Thymus (tissue), 11 donors: ENCODE results near the gene BFSP2. TPM values are rescaled to one million over a fixed set of nuclear protein-coding genes. Genes with fewer than 3 reads are reported as not detected.
"Not testable (repeated sequence)": the region's sequence is repeated elsewhere in the genome, so short reads cannot be mapped to it uniquely, and the experiment has no call there.

Experiments used
- DNase-seq, 9 donors: peaks; one replicate each; pipeline ENCODE4 v3.0.0-alpha.2; 2013; ENCODE audit warnings: low spot score in 9 of 9, low read depth in 6 of 9, missing footprints in 1 of 9
- H3K27ac ChIP-seq, 2 donors: one replicate each; pipeline ENCODE4 v1.5.1; 2013; ENCODE audit warnings: control low read depth in 1 of 2, low read depth in 1 of 2, low read length in 1 of 2, mild to moderate bottlenecking in 1 of 2, moderate library complexity in 1 of 2
- H3K27me3 ChIP-seq, 2 donors: one replicate each; pipeline ENCODE4 v1.5.1; 2013; ENCODE audit warnings: low read length in 1 of 2; ENCODE audit not compliant: control insufficient read depth in 2 of 2, insufficient read depth in 1 of 2
- H3K36me3 ChIP-seq, 2 donors: one replicate each; pipeline ENCODE4 v1.5.1; 2013; ENCODE audit warnings: low read length in 1 of 2, mild to moderate bottlenecking in 1 of 2, moderate library complexity in 1 of 2; ENCODE audit not compliant: control insufficient read depth in 2 of 2, insufficient read depth in 2 of 2
- H3K4me1 ChIP-seq, 2 donors: one replicate each; pipeline ENCODE4 v1.5.1; 2013; ENCODE audit warnings: low read length in 2 of 2; ENCODE audit not compliant: control insufficient read depth in 2 of 2, insufficient read depth in 2 of 2
- H3K4me3 ChIP-seq, 2 donors: one replicate each; pipeline ENCODE4 v1.5.1; 2013; ENCODE audit warnings: low read length in 2 of 2, control low read depth in 1 of 2, mild to moderate bottlenecking in 1 of 2
- H3K9me3 ChIP-seq, 2 donors: one replicate each; pipeline ENCODE4 v1.5.1; 2013; ENCODE audit warnings: low read length in 1 of 2, mild to moderate bottlenecking in 1 of 2; ENCODE audit not compliant: control insufficient read depth in 2 of 2, insufficient read depth in 1 of 2
- WGBS: extraction: QIAGEN DNeasy Blood & Tissue Kit; methylation state at CpG from one replicate; pipeline ENCODE4 v1.1.7; 2013; 5-methylcytosine and 5-hydroxymethylcytosine counted together
- polyA plus RNA-seq: library from polyadenylated mRNA; stranded (reverse); fragments of 200-250 nt; gene quantifications from one replicate; pipeline ENCODE4 v1.2.3, GENCODE V29; 2013
- total RNA-seq: library from RNA; stranded (reverse); fragments of 120-200 nt; gene quantifications from one replicate; pipeline ENCODE4 v1.2.4, GENCODE V29; 2013
- donor health status: healthy.

BFSP2 gene
- total and polyA plus RNA-seq, 2 donors: 3.6 to 3.8 TPM

DNA sequence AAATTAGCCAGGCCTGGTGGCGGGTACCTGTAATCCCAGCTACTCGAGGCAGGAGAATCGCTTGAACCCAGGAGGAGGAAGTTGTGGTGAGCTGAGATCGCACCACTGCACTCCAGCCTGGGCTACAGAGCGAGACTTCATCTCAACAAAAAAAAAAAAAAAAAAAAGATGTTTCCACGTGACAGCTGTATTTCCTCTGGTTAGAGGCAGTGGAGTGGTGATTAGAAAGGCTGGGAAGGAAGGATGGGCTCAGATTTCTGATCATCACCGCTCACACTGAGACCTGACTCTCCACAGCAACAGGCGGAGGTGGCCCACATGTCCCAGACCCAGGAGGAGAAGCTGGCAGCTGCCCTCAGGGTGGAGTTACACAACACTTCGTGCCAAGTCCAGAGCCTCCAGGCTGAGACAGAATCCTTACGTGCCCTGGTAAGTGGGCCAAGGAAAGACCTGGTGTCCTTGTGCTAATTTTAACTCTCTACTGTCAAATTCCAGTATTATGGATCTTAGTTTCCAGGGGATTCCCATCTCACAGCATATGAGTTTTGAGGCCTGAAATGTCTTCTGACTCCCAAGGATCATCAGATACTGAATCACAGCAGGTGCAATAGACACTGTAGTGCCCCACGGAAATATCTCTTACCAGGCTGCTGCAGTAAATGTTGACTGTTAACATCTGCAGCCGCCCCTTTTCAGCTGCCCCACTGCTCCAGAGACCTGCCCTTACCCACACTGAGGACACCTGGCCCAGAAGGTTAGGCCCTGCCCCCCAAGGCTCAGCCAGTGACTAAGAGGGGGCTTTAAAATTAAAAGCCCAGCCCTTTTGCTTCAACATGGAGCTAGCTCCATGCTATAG lies 66.9 kb downstream of the BFSP2 start:
- peak in 3 of 9 donors; percentile 53 to 76 (median 60) for DNase-seq
- Histone ChIP-seq H3K4me3 (peak overlapping the region in 1 of 2 donors; percentile 20), H3K4me1 (peaks cover 25 to 66% of the 10 kb centered on the region in 2 donors), H3K36me3 (no peaks in the 10 kb centered on the region), H3K9me3 (no peaks in the 10 kb centered on the region), H3K27ac (peak overlapping the region; percentile 58 to 81), H3K27me3 (no peaks in the 10 kb centered on the region)
- 22% methylated on average over 12 of the region's 12 CpGs for WGBS

DNA sequence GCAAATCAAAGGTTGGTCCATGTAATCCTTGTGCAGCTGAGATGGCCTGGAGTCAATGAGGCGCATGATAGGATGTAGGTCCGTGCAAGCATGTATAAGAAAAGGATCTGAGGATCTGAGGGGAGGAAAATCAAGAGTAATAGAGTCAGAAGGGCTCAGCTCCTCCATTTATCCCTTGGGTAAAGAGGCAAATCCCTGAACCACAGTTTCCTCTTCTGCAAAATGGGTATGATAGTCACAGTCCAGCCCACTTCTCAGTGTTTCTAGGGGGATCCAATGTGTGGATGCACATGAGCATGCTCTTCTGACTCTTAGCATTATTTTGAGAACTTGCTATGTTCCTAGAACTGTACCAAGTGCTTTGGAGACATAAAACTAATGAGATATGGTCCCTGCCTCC lies 67.9 kb downstream of the BFSP2 start:
- Histone ChIP-seq H3K4me1 (peaks cover 25 to 70% of the 10 kb centered on the region in 2 donors), H3K27me3 (no peaks in the 10 kb centered on the region), H3K4me3 (no peak overlapping the region), H3K36me3 (no peaks in the 10 kb centered on the region), H3K27ac (peak overlapping the region in 1 of 2 donors; percentile 39), H3K9me3 (no peaks in the 10 kb centered on the region)
- WGBS: 96% methylated on average over 2 of the region's 2 CpGs
- DNase-seq: no peak

DNA sequence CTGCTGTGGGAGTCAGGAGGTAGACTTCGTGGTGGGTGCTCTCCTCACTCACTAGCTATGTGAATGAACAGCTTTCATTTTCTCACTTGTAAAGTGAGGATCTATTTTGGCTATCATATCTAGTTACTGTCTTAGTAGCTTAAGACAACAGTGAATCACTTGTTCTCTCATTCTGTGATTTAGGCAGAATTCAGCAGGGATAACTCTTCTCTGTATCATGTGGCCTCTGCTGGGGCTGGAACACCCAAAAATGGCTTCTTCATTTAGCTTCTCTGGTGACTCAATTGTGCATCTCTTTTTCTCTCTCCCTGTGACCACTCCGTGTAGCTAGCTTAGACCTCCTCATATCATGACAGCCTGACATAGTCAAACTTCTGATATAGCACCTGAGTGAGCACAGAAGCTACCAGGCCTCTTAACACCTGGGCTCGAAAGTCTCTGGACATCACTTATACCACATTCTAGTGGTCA lies 68.4 kb downstream of the BFSP2 start:
- H3K4me3 ChIP-seq: no peak overlapping the region
- no peaks in the 10 kb centered on the region for H3K27me3 ChIP-seq
- H3K9me3 ChIP-seq: no peaks in the 10 kb centered on the region
- no peak for DNase-seq
- H3K36me3 ChIP-seq: no peaks in the 10 kb centered on the region
- peaks cover 28 to 73% of the 10 kb centered on the region in 2 donors for H3K4me1 ChIP-seq
- H3K27ac ChIP-seq: peak overlapping the region in 1 of 2 donors; percentile 39
- WGBS: 70% methylated on average over 3 of the region's 3 CpGs

DNA sequence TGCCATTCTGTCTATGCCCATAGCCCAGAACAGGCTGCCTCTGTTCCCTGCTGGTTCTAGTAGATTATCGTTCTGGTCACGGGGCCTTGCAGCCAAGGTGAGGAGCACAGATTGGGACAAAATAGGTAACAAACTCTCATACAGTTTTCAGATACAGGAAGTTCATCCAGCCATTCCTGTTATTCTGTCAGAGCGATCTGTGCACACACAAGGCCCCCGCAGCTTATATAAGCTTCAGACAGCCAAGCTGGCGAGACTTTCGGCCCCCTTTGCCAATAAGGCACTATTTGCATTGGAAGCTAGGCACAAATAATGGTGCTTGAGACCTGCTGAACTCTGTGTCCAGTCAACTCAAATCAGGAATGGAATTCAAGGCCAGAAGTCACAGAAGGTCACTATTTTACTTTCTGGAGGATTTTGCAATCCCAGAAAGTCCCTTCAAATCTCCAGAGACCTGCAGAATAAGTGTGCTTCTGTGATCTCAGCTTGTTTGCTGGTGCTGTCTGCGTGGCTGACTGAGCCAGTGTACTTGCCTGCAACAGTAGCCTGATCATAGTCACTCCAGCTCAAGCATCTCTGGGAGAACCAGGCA lies 69.4 kb downstream of the BFSP2 start:
- no peaks in the 10 kb centered on the region for H3K27me3 ChIP-seq
- H3K9me3 ChIP-seq: no peaks in the 10 kb centered on the region
- peaks cover 28 to 70% of the 10 kb centered on the region in 2 donors for H3K4me1 ChIP-seq
- H3K4me3 ChIP-seq: no peak overlapping the region
- no peak overlapping the region for H3K27ac ChIP-seq
- DNase-seq: no peak
- WGBS: 97% methylated on average over 7 of the region's 7 CpGs
- no peaks in the 10 kb centered on the region for H3K36me3 ChIP-seq

DNA sequence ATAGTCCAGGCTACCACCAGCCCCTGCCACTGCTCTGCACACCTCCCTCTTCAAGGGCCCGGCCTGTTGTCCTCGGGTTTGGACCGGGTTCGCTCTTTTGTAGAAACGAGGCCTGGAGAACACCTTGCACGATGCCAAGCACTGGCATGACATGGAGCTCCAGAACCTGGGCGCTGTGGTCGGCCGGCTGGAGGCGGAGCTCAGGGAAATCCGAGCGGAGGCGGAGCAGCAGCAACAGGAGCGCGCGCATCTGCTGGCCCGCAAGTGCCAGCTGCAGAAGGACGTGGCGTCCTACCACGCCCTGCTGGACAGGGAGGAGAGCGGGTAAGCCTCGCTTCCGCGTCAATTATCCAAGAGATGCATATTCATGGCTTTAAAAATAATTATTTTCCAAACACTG lies 72.4 kb downstream of the BFSP2 start:
- WGBS: 92% methylated on average over 24 of the region's 24 CpGs
- peaks cover 46 to 78% of the 10 kb centered on the region in 2 donors for H3K4me1 ChIP-seq
- no peaks in the 10 kb centered on the region for H3K9me3 ChIP-seq
- no peaks in the 10 kb centered on the region for H3K27me3 ChIP-seq
- no peak for DNase-seq
- no peak overlapping the region for H3K4me3 ChIP-seq
- H3K36me3 ChIP-seq: no peaks in the 10 kb centered on the region
- no peak overlapping the region for H3K27ac ChIP-seq

DNA sequence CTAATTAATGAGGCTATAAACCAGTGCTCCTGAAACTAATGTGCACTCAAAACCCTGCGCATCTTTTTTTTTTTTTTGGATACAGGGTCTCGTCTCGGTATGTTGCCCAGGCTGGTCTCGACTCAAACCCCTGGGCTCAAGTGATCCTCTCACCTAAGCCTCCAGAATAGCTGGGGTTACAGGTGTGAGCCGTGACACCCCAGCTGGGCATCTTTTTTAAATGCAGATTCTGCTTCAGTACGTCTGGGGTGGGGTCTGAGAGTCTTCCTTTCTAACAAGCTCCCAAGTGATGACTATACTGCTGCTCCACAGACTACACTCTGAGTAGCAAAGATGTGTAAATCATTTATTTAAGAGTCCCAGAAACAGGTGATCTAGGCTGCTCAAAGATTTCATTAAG lies 73.0 kb downstream of the BFSP2 start:
- DNase-seq: no peak
- WGBS: 86% methylated on average over 6 of the region's 6 CpGs
- no peaks in the 10 kb centered on the region for H3K36me3 ChIP-seq
- H3K4me1 ChIP-seq: peaks cover 46 to 76% of the 10 kb centered on the region in 2 donors
- no peaks in the 10 kb centered on the region for H3K27me3 ChIP-seq
- H3K27ac ChIP-seq: no peak overlapping the region
- H3K4me3 ChIP-seq: no peak overlapping the region
- H3K9me3 ChIP-seq: no peaks in the 10 kb centered on the region

DNA sequence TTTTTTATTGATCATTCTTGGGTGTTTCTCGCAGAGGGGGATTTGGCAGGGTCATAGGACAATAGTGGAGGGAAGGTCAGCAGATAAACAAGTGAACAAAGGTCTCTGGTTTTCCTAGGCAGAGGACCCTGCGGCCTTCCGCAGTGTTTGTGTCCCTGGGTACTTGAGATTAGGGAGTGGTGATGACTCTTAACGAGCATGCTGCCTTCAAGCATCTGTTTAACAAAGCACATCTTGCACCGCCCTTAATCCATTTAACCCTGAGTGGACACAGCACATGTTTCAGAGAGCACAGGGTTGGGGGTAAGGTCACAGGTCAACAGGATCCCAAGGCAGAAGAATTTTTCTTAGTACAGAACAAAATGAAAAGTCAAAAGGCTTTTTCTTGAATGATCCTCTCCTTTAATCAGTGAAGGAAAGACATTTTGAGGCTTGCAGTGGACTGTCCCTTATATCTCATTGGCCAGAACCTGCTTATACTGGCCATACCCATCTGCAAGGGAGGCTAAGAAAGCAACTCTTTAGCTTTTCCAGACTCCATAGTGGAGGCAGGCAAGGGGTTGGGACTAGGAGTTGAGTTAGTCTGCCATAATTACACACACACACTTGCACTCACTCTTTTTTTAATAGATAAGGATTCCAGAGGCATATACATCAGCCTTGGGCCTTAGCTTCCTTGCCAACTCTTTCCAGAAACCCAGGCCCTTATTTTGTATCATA lies 73.8 kb downstream of the BFSP2 start:
- WGBS: 75% methylated on average over 1 of the region's 5 CpGs

DNA sequence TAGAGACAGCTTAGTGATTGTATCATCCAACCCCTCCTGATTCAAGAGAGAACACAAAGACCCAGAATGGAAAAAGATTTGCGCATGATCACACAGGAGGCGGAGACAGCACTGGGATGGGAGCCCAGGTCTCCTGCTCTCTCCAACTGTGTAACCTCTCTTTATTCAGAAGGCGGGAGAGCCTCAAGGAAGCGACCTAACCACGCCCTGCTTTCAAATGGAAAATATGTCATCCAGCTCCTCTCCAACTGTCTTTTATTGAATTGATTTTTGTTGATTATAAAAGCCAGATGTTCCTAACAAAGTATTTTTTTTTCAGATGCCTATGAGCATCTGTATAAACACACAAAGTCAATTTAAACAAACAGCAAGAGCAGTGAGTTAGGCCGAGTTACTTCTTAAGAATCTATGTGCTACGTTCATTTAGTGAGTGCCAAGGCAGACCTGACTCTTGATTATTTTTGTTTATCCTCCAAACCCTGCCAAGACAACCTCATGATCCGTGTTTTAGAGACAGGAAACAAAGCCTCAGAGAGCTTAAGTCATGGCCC lies 74.5 kb downstream of the BFSP2 start:
- Histone ChIP-seq H3K27me3 (no peaks in the 10 kb centered on the region), H3K36me3 (no peaks in the 10 kb centered on the region), H3K4me3 (no peak overlapping the region), H3K27ac (peak overlapping the region; percentile 70 to 88), H3K9me3 (no peaks in the 10 kb centered on the region), H3K4me1 (peaks cover 53 to 72% of the 10 kb centered on the region in 2 donors)
- WGBS: 93% methylated on average over 8 of the region's 8 CpGs
- DNase-seq: no peak

More for the DNA sequence above, 73.8 kb downstream of the BFSP2 start:
- Histone ChIP-seq H3K27ac (peak overlapping the region in 1 of 2 donors; percentile 60), H3K4me1 (peaks cover 51 to 75% of the 10 kb centered on the region in 2 donors)
- not testable (repeated sequence) for DNase-seq, H3K27me3 ChIP-seq, H3K9me3 ChIP-seq, H3K36me3 ChIP-seq, H3K4me3 ChIP-seq
